Ovary (tissue), 3 donors: ENCODE data around the gene MPP1.

Experiments
- CTCF ChIP-seq, 3 donors: fragments of 450-650 bp in 2 of 3; fragments of 200-600 bp in 1 of 3; IDR thresholded peaks; one replicate each; pipeline versions ENCODE4 v1.5.1 to v1.8.0; 2016 to 2022; ENCODE audit warnings: antibody characterized with exemption in 3 of 3, mild to moderate bottlenecking in 1 of 3
- EP300 ChIP-seq: sonication (generic); formaldehyde crosslinking; IDR thresholded peaks from one replicate; pipeline ENCODE4 v1.6.1; 2017; ENCODE audit warnings: antibody characterized with exemption
- POLR2A ChIP-seq: fragments of 450-650 bp; IDR thresholded peaks from one replicate; pipeline ENCODE4 v1.6.1; 2017; ENCODE audit warnings: antibody characterized with exemption, mild to moderate bottlenecking, moderate library complexity
- donor health status: DM: no; HTN: no; CAD: no.

- TF ChIP-seq CTCF (IDR thresholded peaks at IDR 0.05) (no peak), POLR2A (no peak), EP300 (no peak)
Observed at GRCh38 chrX:154815274-154815818, 10.1 kb upstream of the MPP1 start.
